ENCODE results near the gene PRDM4.

Gene PRDM4, protein sequence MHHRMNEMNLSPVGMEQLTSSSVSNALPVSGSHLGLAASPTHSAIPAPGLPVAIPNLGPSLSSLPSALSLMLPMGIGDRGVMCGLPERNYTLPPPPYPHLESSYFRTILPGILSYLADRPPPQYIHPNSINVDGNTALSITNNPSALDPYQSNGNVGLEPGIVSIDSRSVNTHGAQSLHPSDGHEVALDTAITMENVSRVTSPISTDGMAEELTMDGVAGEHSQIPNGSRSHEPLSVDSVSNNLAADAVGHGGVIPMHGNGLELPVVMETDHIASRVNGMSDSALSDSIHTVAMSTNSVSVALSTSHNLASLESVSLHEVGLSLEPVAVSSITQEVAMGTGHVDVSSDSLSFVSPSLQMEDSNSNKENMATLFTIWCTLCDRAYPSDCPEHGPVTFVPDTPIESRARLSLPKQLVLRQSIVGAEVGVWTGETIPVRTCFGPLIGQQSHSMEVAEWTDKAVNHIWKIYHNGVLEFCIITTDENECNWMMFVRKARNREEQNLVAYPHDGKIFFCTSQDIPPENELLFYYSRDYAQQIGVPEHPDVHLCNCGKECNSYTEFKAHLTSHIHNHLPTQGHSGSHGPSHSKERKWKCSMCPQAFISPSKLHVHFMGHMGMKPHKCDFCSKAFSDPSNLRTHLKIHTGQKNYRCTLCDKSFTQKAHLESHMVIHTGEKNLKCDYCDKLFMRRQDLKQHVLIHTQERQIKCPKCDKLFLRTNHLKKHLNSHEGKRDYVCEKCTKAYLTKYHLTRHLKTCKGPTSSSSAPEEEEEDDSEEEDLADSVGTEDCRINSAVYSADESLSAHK
- long read RNA-seq, full-length matches to known transcripts: 3 of 16 reads
- long read RNA-seq, partial matches to known transcripts: 9 of 16 reads
- long read RNA-seq, other reads (novel, unspliced or antisense): 4 of 16 reads

DNA sequence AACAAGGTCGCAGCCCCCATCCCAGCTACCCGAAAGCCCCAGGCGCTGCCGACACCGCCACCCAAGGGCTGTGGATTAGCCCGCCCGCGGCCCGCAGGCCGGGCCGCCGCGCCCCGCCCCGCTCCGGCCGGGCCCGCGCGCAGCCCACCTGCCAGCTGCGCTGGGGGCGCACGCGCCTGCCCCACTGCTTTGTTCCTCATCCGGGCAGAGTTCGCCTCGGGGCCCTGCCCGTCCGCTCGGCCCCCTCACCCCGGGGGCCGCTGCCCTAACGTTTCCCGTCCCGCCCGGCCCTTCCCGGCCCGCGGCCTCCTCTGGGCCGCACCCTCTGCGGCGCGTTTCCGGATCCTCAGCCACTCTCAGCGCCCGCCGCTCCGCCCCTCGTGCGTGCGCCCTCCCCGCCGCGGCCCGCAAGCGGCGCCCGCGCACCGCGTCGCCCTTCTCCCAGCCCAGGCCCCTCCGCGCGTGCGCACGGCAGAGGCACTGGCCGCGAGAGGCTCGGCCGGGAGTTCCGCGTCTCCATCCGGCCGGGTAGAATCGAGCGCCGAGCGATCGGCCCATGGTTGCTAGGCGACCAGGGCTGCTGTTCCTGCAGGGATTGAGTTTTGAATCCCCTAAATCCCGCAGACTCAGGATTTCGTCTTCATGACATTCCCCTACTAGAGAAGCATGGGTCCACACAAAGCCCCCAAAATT lies at the start of gene PRDM4:
Gene PRDM4, minus strand, starts transcription at position 329 of the 693 bp plus-strand sequence. CDS start 622 bp downstream, outside the sequence.
- TF ChIP-seq, protein P1, sequence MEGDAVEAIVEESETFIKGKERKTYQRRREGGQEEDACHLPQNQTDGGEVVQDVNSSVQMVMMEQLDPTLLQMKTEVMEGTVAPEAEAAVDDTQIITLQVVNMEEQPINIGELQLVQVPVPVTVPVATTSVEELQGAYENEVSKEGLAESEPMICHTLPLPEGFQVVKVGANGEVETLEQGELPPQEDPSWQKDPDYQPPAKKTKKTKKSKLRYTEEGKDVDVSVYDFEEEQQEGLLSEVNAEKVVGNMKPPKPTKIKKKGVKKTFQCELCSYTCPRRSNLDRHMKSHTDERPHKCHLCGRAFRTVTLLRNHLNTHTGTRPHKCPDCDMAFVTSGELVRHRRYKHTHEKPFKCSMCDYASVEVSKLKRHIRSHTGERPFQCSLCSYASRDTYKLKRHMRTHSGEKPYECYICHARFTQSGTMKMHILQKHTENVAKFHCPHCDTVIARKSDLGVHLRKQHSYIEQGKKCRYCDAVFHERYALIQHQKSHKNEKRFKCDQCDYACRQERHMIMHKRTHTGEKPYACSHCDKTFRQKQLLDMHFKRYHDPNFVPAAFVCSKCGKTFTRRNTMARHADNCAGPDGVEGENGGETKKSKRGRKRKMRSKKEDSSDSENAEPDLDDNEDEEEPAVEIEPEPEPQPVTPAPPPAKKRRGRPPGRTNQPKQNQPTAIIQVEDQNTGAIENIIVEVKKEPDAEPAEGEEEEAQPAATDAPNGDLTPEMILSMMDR (IDR thresholded peaks at IDR 0.05; ENCODE audit: insufficient read depth, low read length): peak; percentile 3
- TF ChIP-seq POLR2AphosphoS5 (IDR thresholded peaks at IDR 0.05; ENCODE audit: low read depth) (peak; percentile 34; the same call in 1 of the 2 replicates), SPI1 (IDR thresholded peaks at IDR 0.05; ENCODE audit: borderline replicate concordance, low read depth) (no peak; the same call in 1 of the 2 replicates)
- H3K27ac ChIP-seq (replicated peaks): peak within 1 kb of the TSS; percentile 83
- peak; percentile 88 to 90 for DNase-seq (ENCODE audit: low read depth in 1 of 2, low spot score in 1 of 2)
- H3K4me3 ChIP-seq (replicated peaks; ENCODE audit: insufficient read depth, low read length): peak within 1 kb of the TSS; percentile 89
- no peaks in the 10 kb centered on the region for H3K27me3 ChIP-seq (ENCODE audit: insufficient read depth, poor library complexity, severe bottlenecking)

DNA sequence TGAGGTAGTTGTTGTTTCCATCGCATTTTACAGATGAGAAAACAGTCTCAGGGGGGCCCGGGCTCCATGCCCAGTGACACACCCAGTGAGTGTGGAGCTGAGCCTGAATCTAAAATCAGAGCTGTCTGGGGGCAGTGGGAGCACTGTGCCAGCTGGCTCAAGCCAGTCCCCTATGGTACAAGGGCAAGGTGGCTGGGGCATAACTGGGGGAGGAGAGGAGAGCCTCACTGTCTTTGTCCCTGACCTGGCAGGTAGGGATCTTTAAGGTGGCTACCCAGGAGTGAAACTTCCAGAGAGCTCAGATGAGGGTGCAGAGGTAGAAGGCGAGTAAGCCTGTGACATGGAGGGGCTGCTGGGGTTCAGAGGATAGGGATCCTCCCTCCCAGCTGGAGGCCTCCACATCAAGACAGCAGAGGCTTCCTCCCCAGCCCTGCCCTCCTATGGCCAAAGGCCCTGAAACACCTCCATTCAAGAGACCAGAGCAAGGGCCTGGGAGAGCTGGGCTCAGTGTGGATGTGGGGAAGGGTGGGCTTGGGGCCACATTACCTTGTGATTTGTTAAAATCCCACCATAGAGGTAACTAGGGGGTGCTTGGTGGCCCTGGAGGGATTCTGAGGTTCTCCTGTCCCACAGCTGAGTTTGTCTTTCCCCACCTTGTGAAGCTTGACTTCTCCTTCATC lies 46.7 kb upstream of the PRDM4 start:
- DNase-seq (ENCODE audit: low read depth in 1 of 2, low spot score in 1 of 2): no peak
- H3K4me3 ChIP-seq (replicated peaks; ENCODE audit: insufficient read depth, low read length): no peak overlapping the region
- TF ChIP-seq GABPA (IDR thresholded peaks at IDR 0.05; ENCODE audit: low read depth) (no peak), POLR2AphosphoS5 (IDR thresholded peaks at IDR 0.05; ENCODE audit: low read depth) (no peak)
- TF ChIP-seq, protein P1 (IDR thresholded peaks at IDR 0.05; ENCODE audit: insufficient read depth, low read length): no peak
- TF ChIP-seq, protein P2, sequence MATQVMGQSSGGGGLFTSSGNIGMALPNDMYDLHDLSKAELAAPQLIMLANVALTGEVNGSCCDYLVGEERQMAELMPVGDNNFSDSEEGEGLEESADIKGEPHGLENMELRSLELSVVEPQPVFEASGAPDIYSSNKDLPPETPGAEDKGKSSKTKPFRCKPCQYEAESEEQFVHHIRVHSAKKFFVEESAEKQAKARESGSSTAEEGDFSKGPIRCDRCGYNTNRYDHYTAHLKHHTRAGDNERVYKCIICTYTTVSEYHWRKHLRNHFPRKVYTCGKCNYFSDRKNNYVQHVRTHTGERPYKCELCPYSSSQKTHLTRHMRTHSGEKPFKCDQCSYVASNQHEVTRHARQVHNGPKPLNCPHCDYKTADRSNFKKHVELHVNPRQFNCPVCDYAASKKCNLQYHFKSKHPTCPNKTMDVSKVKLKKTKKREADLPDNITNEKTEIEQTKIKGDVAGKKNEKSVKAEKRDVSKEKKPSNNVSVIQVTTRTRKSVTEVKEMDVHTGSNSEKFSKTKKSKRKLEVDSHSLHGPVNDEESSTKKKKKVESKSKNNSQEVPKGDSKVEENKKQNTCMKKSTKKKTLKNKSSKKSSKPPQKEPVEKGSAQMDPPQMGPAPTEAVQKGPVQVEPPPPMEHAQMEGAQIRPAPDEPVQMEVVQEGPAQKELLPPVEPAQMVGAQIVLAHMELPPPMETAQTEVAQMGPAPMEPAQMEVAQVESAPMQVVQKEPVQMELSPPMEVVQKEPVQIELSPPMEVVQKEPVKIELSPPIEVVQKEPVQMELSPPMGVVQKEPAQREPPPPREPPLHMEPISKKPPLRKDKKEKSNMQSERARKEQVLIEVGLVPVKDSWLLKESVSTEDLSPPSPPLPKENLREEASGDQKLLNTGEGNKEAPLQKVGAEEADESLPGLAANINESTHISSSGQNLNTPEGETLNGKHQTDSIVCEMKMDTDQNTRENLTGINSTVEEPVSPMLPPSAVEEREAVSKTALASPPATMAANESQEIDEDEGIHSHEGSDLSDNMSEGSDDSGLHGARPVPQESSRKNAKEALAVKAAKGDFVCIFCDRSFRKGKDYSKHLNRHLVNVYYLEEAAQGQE (IDR thresholded peaks at IDR 0.05; ENCODE audit: insufficient replicate concordance, low read depth): no peak
- H3K27me3 ChIP-seq (ENCODE audit: insufficient read depth, poor library complexity, severe bottlenecking): no peaks in the 10 kb centered on the region
- no peak overlapping the region for H3K27ac ChIP-seq (replicated peaks)

DNA sequence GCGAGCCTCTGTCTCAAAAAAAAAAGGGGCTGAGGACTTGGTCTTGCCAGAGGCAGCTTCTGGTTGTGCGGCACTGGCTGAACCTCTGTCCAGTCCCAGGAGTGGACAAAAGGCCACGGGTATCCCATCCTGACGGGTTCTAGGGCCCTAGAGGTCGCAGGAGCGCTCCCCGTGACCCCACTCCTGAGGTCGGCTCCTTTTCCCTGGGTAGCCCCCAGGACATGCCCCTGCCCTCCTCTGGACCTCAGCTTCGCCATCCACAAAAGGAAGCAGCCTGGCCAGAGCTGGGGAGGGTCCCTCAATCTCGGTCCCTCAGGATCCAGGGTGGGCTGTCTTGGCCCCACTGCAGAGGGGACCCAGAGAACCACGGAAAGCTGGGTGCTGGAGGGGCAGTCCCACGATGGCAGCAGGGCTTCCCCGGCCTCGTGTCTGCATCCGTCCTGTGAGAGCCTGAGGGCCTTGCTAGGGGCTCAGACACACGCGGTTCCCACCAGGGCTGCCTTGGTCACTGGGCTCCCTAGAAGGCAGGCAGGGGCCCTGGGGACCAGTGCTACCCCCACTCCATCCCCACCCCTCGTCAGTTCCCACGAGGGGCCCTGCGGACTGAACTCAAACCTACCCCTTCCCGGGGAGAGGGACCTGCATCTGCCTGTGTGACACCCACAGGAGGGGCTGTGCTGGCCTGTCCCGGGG lies 44.7 kb upstream of the PRDM4 start:
- Histone ChIP-seq H3K27ac (replicated peaks) (no peak overlapping the region), H3K4me3 (replicated peaks; ENCODE audit: insufficient read depth, low read length) (no peak overlapping the region), H3K27me3 (ENCODE audit: insufficient read depth, poor library complexity, severe bottlenecking) (no peaks in the 10 kb centered on the region)
- TF ChIP-seq SPI1 (IDR thresholded peaks at IDR 0.05; ENCODE audit: borderline replicate concordance, low read depth): no peak
- no peak for TF ChIP-seq GABPA (IDR thresholded peaks at IDR 0.05; ENCODE audit: low read depth)
- TF ChIP-seq, protein P2 (IDR thresholded peaks at IDR 0.05; ENCODE audit: insufficient replicate concordance, low read depth): no peak
- TF ChIP-seq, protein P1 (IDR thresholded peaks at IDR 0.05; ENCODE audit: insufficient read depth, low read length): no peak
- no peak for TF ChIP-seq POLR2AphosphoS5 (IDR thresholded peaks at IDR 0.05; ENCODE audit: low read depth)
- DNase-seq (ENCODE audit: low read depth in 1 of 2, low spot score in 1 of 2): no peak

Data from HL-60 (cell line).